Lower lobe of right lung (tissue), 2 donors: ENCODE data around the gene PDE4C. TPM values are rescaled to one million over a fixed set of nuclear protein-coding genes. Genes with fewer than 3 reads are reported as not detected.
A peak's percentile ranks its signal among the peaks of the same experiment; 100 is the strongest.

Experiments used
- ATAC-seq, 2 donors: fragments of 200-7000 bp; cut with Tn5 transposase; one replicate each; pipeline ENCODE4 v1.9.1; 2020 to 2022; ENCODE audit warnings: mild to moderate bottlenecking in 2 of 2, moderate library complexity in 2 of 2
- DNase-seq: peaks from one replicate; pipeline ENCODE4 v3.0.0-alpha.2; 2020
- H3K27ac ChIP-seq: fragments of 200-600 bp; one replicate; pipeline ENCODE4 v1.8.0; 2022
- H3K27me3 ChIP-seq: fragments of 200-600 bp; one replicate; pipeline ENCODE4 v1.8.0; 2022; ENCODE audit warnings: low read depth
- H3K36me3 ChIP-seq: fragments of 200-600 bp; one replicate; pipeline ENCODE4 v1.8.0; 2022; ENCODE audit warnings: mild to moderate bottlenecking
- H3K4me1 ChIP-seq: fragments of 200-600 bp; one replicate; pipeline ENCODE4 v1.8.0; 2022
- H3K4me3 ChIP-seq: fragments of 200-600 bp; one replicate; pipeline ENCODE4 v1.8.0; 2022; ENCODE audit warnings: mild to moderate bottlenecking
- H3K9me3 ChIP-seq: fragments of 200-600 bp; one replicate; pipeline ENCODE4 v1.8.0; 2022
- CTCF ChIP-seq: fragments of 200-600 bp; IDR thresholded peaks from one replicate; pipeline ENCODE4 v1.8.0; 2022; ENCODE audit warnings: antibody characterized with exemption, mild to moderate bottlenecking
- intact Hi-C: fragments of 100-400 bp; cut with DNase I; formaldehyde crosslinking; loops from one replicate; pipeline ENCODE4 v1.11.0; 2022
- total RNA-seq: library from RNA; stranded (reverse); fragmentation: NEBNext Ultra II Directional; extraction: Animal tissue kit (Norgen Biotek cat#: 25700); gene quantifications from one replicate; pipeline ENCODE4 v1.2.1, GENCODE V29; 2021
- donor health status: DM: no; HTN: yes; CAD: no; lungs with severe emphysema.

The PDE4C gene
- total RNA-seq, 1 donor from 2014 or later: 9.6 TPM

GRCh38 chr19:18264137-18264854 is 38.1 kb upstream of the PDE4C start:
- Histone ChIP-seq H3K4me3 (no peak overlapping the region), H3K36me3 (peaks cover 41% of the 10 kb centered on the region), H3K4me1 (no peaks in the 10 kb centered on the region), H3K9me3 (no peaks in the 10 kb centered on the region), H3K27me3 (no peaks in the 10 kb centered on the region), H3K27ac (no peak overlapping the region)
- intact Hi-C loops: no loop called here
- no peak for TF ChIP-seq CTCF
- no peak for DNase-seq
- peak in 1 of 2 donors; percentile 1 for ATAC-seq

GRCh38 chr19:18263324-18264136 is 37.3 kb upstream of the PDE4C start:
- H3K4me1 ChIP-seq: no peaks in the 10 kb centered on the region
- TF ChIP-seq CTCF: no peak
- H3K9me3 ChIP-seq: no peaks in the 10 kb centered on the region
- H3K27ac ChIP-seq: no peak overlapping the region
- no peaks in the 10 kb centered on the region for H3K27me3 ChIP-seq
- ATAC-seq (no peak), DNase-seq (no peak)
- H3K4me3 ChIP-seq: no peak overlapping the region
- intact Hi-C loops: no loop called here
- H3K36me3 ChIP-seq: peaks cover 41% of the 10 kb centered on the region

GRCh38 chr19:18262917-18263316 is 36.7 kb upstream of the PDE4C start:
- Histone ChIP-seq H3K4me3 (no peak overlapping the region), H3K36me3 (peaks cover 41% of the 10 kb centered on the region), H3K27ac (no peak overlapping the region), H3K27me3 (no peaks in the 10 kb centered on the region), H3K4me1 (no peaks in the 10 kb centered on the region), H3K9me3 (no peaks in the 10 kb centered on the region)
- DNase-seq (no peak), ATAC-seq (no peak)
- intact Hi-C loops: no loop called here
- no peak for TF ChIP-seq CTCF

GRCh38 chr19:18262144-18262543 is 35.9 kb upstream of the PDE4C start:
- Histone ChIP-seq H3K27me3 (no peaks in the 10 kb centered on the region), H3K4me1 (no peaks in the 10 kb centered on the region), H3K36me3 (peaks cover 40% of the 10 kb centered on the region), H3K4me3 (no peak overlapping the region), H3K27ac (no peak overlapping the region), H3K9me3 (no peaks in the 10 kb centered on the region)
- intact Hi-C loops: no loop called here
- ATAC-seq (no peak), DNase-seq (no peak)
- no peak for TF ChIP-seq CTCF

- peaks cover 38% of the 10 kb centered on the region for H3K36me3 ChIP-seq
- DNase-seq (no peak), ATAC-seq (no peak)
- H3K27me3 ChIP-seq: no peaks in the 10 kb centered on the region
- no peaks in the 10 kb centered on the region for H3K4me1 ChIP-seq
- TF ChIP-seq CTCF: no peak
- intact Hi-C loops: no loop called here
- H3K4me3 ChIP-seq: no peak overlapping the region
- H3K9me3 ChIP-seq: no peaks in the 10 kb centered on the region
- H3K27ac ChIP-seq: no peak overlapping the region
These were observed 35.2 kb upstream of the PDE4C start for GRCh38 chr19:18261474-18261873.
